Measurements from ENCODE around the gene IRF5.

Gene IRF5

GRCh38 chr7:128936798-128937197, 929 bp upstream of the IRF5 start:
- TF ChIP-seq CTCF (IDR thresholded peaks at IDR 0.05; ENCODE audit: poor library complexity, severe bottlenecking), result no peak
- no peaks in the 10 kb centered on the region for H3K36me3 ChIP-seq (ENCODE audit: low read depth)
- H3K4me1 ChIP-seq (ENCODE audit: insufficient read depth, poor library complexity, severe bottlenecking), result no peaks in the 10 kb centered on the region
- no peaks in the 10 kb centered on the region for H3K9me3 ChIP-seq (ENCODE audit: severe bottlenecking)
- no peaks in the 10 kb centered on the region for H3K27me3 ChIP-seq (ENCODE audit: insufficient read depth, poor library complexity, severe bottlenecking)
- H3K27ac ChIP-seq (ENCODE audit: poor library complexity, severe bottlenecking), result no peak overlapping the region
- DNase-seq (ENCODE audit: low spot score) (no peak), ATAC-seq (ENCODE audit: low read depth) (no peak)
- no peak overlapping the region for H3K4me3 ChIP-seq (ENCODE audit: severe bottlenecking)

DNA sequence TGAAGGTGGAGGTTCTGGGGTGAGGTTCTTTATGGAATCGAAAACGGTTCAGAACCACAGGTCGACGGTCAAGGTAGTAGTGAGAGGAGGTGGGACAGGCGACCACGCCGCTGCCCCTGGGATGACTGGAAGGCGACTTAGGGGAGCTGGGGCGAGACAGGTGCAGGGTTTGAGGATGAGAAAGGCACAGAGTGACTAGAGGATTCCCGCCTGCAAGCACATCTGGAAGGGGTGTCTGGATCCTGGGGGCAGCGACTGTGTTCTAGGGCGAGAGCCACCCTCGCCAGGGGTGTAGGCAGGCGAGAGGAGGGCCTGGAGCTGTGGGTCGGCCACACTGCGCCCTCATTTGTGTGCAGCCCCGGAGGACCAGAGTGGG, 468 bp upstream of the IRF5 start:
- no peak for TF ChIP-seq CTCF (IDR thresholded peaks at IDR 0.05; ENCODE audit: poor library complexity, severe bottlenecking)
- ATAC-seq (ENCODE audit: low read depth), result no peak
- Histone ChIP-seq H3K4me1 (ENCODE audit: insufficient read depth, poor library complexity, severe bottlenecking) (no peaks in the 10 kb centered on the region), H3K36me3 (ENCODE audit: low read depth) (no peaks in the 10 kb centered on the region), H3K9me3 (ENCODE audit: severe bottlenecking) (no peaks in the 10 kb centered on the region), H3K27ac (ENCODE audit: poor library complexity, severe bottlenecking) (no peak overlapping the region), H3K27me3 (ENCODE audit: insufficient read depth, poor library complexity, severe bottlenecking) (no peaks in the 10 kb centered on the region), H3K4me3 (ENCODE audit: severe bottlenecking) (peak overlapping the region; percentile 80)
- no peak for DNase-seq (ENCODE audit: low spot score)

GRCh38 chr7:128938544-128939074, 882 bp downstream of the IRF5 start:
- Histone ChIP-seq H3K4me3 (ENCODE audit: severe bottlenecking) (peak overlapping the region; percentile 80), H3K27me3 (ENCODE audit: insufficient read depth, poor library complexity, severe bottlenecking) (no peaks in the 10 kb centered on the region), H3K27ac (ENCODE audit: poor library complexity, severe bottlenecking) (no peak overlapping the region), H3K36me3 (ENCODE audit: low read depth) (no peaks in the 10 kb centered on the region), H3K4me1 (ENCODE audit: insufficient read depth, poor library complexity, severe bottlenecking) (no peaks in the 10 kb centered on the region), H3K9me3 (ENCODE audit: severe bottlenecking) (no peaks in the 10 kb centered on the region)
- ATAC-seq (ENCODE audit: low read depth), result peak; percentile 26; the same call in 2 of the 3 replicates
- DNase-seq (ENCODE audit: low spot score), result peak; percentile 57
- TF ChIP-seq CTCF (IDR thresholded peaks at IDR 0.05; ENCODE audit: poor library complexity, severe bottlenecking), result no peak

GRCh38 chr7:128939075-128939860, 1.5 kb downstream of the IRF5 start:
- H3K4me1 ChIP-seq (ENCODE audit: insufficient read depth, poor library complexity, severe bottlenecking), result no peaks in the 10 kb centered on the region
- no peak overlapping the region for H3K4me3 ChIP-seq (ENCODE audit: severe bottlenecking)
- H3K9me3 ChIP-seq (ENCODE audit: severe bottlenecking), result no peaks in the 10 kb centered on the region
- no peak overlapping the region for H3K27ac ChIP-seq (ENCODE audit: poor library complexity, severe bottlenecking)
- DNase-seq (ENCODE audit: low spot score), result no peak
- ATAC-seq (ENCODE audit: low read depth), result no peak
- no peaks in the 10 kb centered on the region for H3K27me3 ChIP-seq (ENCODE audit: insufficient read depth, poor library complexity, severe bottlenecking)
- H3K36me3 ChIP-seq (ENCODE audit: low read depth), result no peaks in the 10 kb centered on the region
- no peak for TF ChIP-seq CTCF (IDR thresholded peaks at IDR 0.05; ENCODE audit: poor library complexity, severe bottlenecking)

GRCh38 chr7:128939861-128940410, 2.2 kb downstream of the IRF5 start:
- ATAC-seq (ENCODE audit: low read depth) (no peak), DNase-seq (ENCODE audit: low spot score) (no peak)
- Histone ChIP-seq H3K27me3 (ENCODE audit: insufficient read depth, poor library complexity, severe bottlenecking) (no peaks in the 10 kb centered on the region), H3K9me3 (ENCODE audit: severe bottlenecking) (no peaks in the 10 kb centered on the region), H3K27ac (ENCODE audit: poor library complexity, severe bottlenecking) (no peak overlapping the region), H3K36me3 (ENCODE audit: low read depth) (no peaks in the 10 kb centered on the region), H3K4me1 (ENCODE audit: insufficient read depth, poor library complexity, severe bottlenecking) (no peaks in the 10 kb centered on the region), H3K4me3 (ENCODE audit: severe bottlenecking) (no peak overlapping the region)
- no peak for TF ChIP-seq CTCF (IDR thresholded peaks at IDR 0.05; ENCODE audit: poor library complexity, severe bottlenecking)

Data from RWPE2 (cell line).